DMS53 (cell line): ENCODE measurements around the gene SLC13A1.
"Not testable (repeated sequence)": the region's sequence is repeated elsewhere in the genome, so short reads cannot be mapped to it uniquely, and the experiment has no call there.

Experiments used
- DNase-seq: peaks from one replicate; lab custom pipeline; 2025; lab: John Stamatoyannopoulos, UW

SLC13A1 gene

GRCh38 chr7:123199883-123200282 is at the start of gene SLC13A1:
SLC13A1 (minus strand) TSS chr7:123199969; CDS start chr7:123199946, 23 bp downstream.
- DNase-seq, result no peak

GRCh38 chr7:123244768-123245167 is 45.0 kb upstream of the SLC13A1 start:
- no peak for DNase-seq

- peak; percentile 65 for DNase-seq
Observed at GRCh38 chr7:123242467-123243092, 42.8 kb upstream of the SLC13A1 start.

GRCh38 chr7:123241809-123242208 is 42.0 kb upstream of the SLC13A1 start:
- no peak for DNase-seq

- DNase-seq, result no peak
Observed at GRCh38 chr7:123231021-123232000, 31.5 kb upstream of the SLC13A1 start.

- DNase-seq, result no peak
Observed at GRCh38 chr7:123230603-123231002, 30.8 kb upstream of the SLC13A1 start.

- DNase-seq, result no peak
Observed at GRCh38 chr7:123230147-123230546, 30.4 kb upstream of the SLC13A1 start.

GRCh38 chr7:123229426-123229825 is 29.7 kb upstream of the SLC13A1 start:
- DNase-seq, result no peak

- DNase-seq, result not testable (repeated sequence)
Observed at GRCh38 chr7:123227666-123228065, 27.9 kb upstream of the SLC13A1 start.

- DNase-seq, result no peak
Observed at GRCh38 chr7:123220396-123220795, 20.6 kb upstream of the SLC13A1 start.

GRCh38 chr7:123218866-123219265 is 19.1 kb upstream of the SLC13A1 start:
- no peak for DNase-seq

GRCh38 chr7:123216825-123217224 is 17.1 kb upstream of the SLC13A1 start:
- DNase-seq, result no peak

GRCh38 chr7:123215350-123215749 is 15.6 kb upstream of the SLC13A1 start:
- DNase-seq, result no peak

GRCh38 chr7:123211545-123211944 is 11.8 kb upstream of the SLC13A1 start:
- DNase-seq, result no peak

- DNase-seq, result no peak
Observed at GRCh38 chr7:123210986-123211385, 11.2 kb upstream of the SLC13A1 start.

- DNase-seq, result no peak
Observed at GRCh38 chr7:123209786-123210185, 10.0 kb upstream of the SLC13A1 start.

GRCh38 chr7:123208793-123209192 is 9.0 kb upstream of the SLC13A1 start:
- DNase-seq, result peak; percentile 70

- DNase-seq, result no peak
Observed at GRCh38 chr7:123204206-123204835, 4.6 kb upstream of the SLC13A1 start.

- no peak for DNase-seq
Observed at GRCh38 chr7:123201901-123202300, 2.1 kb upstream of the SLC13A1 start.

GRCh38 chr7:123198668-123199652 is 809 bp downstream of the SLC13A1 start:
- DNase-seq, result no peak

GRCh38 chr7:123198111-123198510 is 1.7 kb downstream of the SLC13A1 start:
- no peak for DNase-seq
